ENCODE results near the gene GPX2. TPM values are rescaled to one million over a fixed set of nuclear protein-coding genes. Genes with fewer than 3 reads are reported as not detected.

Gene GPX2
- total and polyA plus RNA-seq, 2 experiments from 2014 or later: not detected

GRCh38 chr14:64912261-64912660 is 30.3 kb downstream of the GPX2 start:
- Histone ChIP-seq H3K4me3 (no peak overlapping the region), H3K27ac (peak overlapping the region; percentile 12), H3K9me3 (ENCODE audit: low read depth) (no peaks in the 10 kb centered on the region), H3K36me3 (no peaks in the 10 kb centered on the region), H3K27me3 (no peaks in the 10 kb centered on the region), H3K4me1 (ENCODE audit: low read depth) (peaks cover 10% of the 10 kb centered on the region)
- no peak for TF ChIP-seq CTCF (IDR thresholded peaks at IDR 0.05; ENCODE audit: low read depth, low read length)
- peak in 1 of 2 donors; percentile 25 for DNase-seq (ENCODE audit: low read depth in 1 of 2, low spot score in 1 of 2)

- H3K4me1 ChIP-seq (ENCODE audit: low read depth): peaks cover 10% of the 10 kb centered on the region
- no peaks in the 10 kb centered on the region for H3K9me3 ChIP-seq (ENCODE audit: low read depth)
- no peak overlapping the region for H3K4me3 ChIP-seq
- peak; percentile 83 for TF ChIP-seq CTCF (IDR thresholded peaks at IDR 0.05; ENCODE audit: low read depth, low read length)
- peak; percentile 39 to 55 for DNase-seq (ENCODE audit: low read depth in 1 of 2, low spot score in 1 of 2)
- H3K27ac ChIP-seq: no peak overlapping the region
- no peaks in the 10 kb centered on the region for H3K27me3 ChIP-seq
- H3K36me3 ChIP-seq: no peaks in the 10 kb centered on the region
These were observed 31.6 kb downstream of the GPX2 start for GRCh38 chr14:64910847-64911495.

GRCh38 chr14:64906022-64906421 is 36.5 kb downstream of the GPX2 start:
- no peaks in the 10 kb centered on the region for H3K27me3 ChIP-seq
- no peaks in the 10 kb centered on the region for H3K36me3 ChIP-seq
- H3K9me3 ChIP-seq (ENCODE audit: low read depth): no peaks in the 10 kb centered on the region
- no peak overlapping the region for H3K4me3 ChIP-seq
- no peak for TF ChIP-seq CTCF (IDR thresholded peaks at IDR 0.05; ENCODE audit: low read depth, low read length)
- peak in 1 of 2 donors; percentile 18 for DNase-seq (ENCODE audit: low read depth in 1 of 2, low spot score in 1 of 2)
- H3K4me1 ChIP-seq (ENCODE audit: low read depth): no peaks in the 10 kb centered on the region
- H3K27ac ChIP-seq: no peak overlapping the region

GRCh38 chr14:64899958-64900357 is 42.6 kb downstream of the GPX2 start:
- peak in 1 of 2 donors; percentile 40 for DNase-seq (ENCODE audit: low read depth in 1 of 2, low spot score in 1 of 2)
- Histone ChIP-seq H3K4me1 (ENCODE audit: low read depth) (no peaks in the 10 kb centered on the region), H3K27me3 (no peaks in the 10 kb centered on the region), H3K4me3 (no peak overlapping the region), H3K9me3 (ENCODE audit: low read depth) (no peaks in the 10 kb centered on the region), H3K27ac (no peak overlapping the region), H3K36me3 (no peaks in the 10 kb centered on the region)
- TF ChIP-seq CTCF (IDR thresholded peaks at IDR 0.05; ENCODE audit: low read depth, low read length): no peak

- Histone ChIP-seq H3K27ac (no peak overlapping the region), H3K9me3 (ENCODE audit: low read depth) (no peaks in the 10 kb centered on the region), H3K4me1 (ENCODE audit: low read depth) (no peaks in the 10 kb centered on the region), H3K4me3 (no peak overlapping the region), H3K27me3 (peaks cover 8% of the 10 kb centered on the region), H3K36me3 (no peaks in the 10 kb centered on the region)
- DNase-seq (ENCODE audit: low read depth in 1 of 2, low spot score in 1 of 2): peak; percentile 75 to 77
- peak; percentile 43 for TF ChIP-seq CTCF (IDR thresholded peaks at IDR 0.05; ENCODE audit: low read depth, low read length)
These were observed 50.6 kb downstream of the GPX2 start for GRCh38 chr14:64891839-64892375.
